GM18526 (cell line): ENCODE data around the gene TTC23.

Experiments
- POLR2A ChIP-seq: IDR thresholded peaks from 3 replicates; pipeline ENCODE4 v1.6.1; 2011; ENCODE audit not compliant: insufficient read length; ENCODE audit errors: extremely low read depth

The TTC23 gene

DNA sequence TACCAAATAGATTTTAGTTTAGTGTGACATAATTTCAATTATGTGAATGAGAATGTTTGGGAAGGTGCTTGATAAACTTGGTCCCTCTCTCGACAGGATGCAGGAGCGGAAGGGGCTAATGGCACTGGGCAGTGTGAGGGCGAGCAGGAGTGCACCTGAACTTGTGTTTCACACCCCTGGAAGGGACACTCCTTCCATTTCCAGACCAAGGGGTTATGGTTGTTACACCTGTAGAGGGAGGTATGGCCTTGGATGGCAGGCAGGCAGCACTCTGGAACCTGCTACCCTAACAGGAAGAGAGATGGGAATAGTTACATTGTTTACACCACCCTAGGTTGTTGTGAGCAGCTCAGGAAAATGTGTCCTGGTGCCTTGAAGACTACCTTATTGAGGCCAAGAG lies 122.5 kb downstream of the TTC23 start:
- no peak for TF ChIP-seq POLR2A

DNA sequence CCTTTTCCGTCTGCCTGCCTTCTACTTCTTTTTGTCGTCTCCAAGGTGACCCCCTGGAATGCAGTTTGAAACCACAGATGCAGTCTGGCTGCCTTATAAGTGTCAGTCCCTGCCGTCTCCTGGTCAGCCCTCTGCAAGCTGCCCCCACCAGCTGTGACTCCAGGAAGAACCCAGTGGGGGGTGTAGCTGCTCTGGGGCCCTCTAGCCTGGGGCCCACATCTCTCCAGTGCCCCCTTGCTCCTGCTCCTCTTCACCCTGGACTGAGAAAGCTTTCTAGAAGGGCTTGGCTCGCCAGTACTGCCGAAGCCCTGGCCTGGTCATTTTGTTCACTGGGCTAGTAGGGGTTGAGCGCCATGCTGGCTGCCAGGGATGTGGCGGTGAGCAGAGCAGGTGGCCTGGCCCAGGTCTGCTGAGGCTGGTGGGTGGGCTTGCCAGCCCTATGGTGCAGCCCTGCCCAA lies 123.2 kb downstream of the TTC23 start:
- no peak for TF ChIP-seq POLR2A

DNA sequence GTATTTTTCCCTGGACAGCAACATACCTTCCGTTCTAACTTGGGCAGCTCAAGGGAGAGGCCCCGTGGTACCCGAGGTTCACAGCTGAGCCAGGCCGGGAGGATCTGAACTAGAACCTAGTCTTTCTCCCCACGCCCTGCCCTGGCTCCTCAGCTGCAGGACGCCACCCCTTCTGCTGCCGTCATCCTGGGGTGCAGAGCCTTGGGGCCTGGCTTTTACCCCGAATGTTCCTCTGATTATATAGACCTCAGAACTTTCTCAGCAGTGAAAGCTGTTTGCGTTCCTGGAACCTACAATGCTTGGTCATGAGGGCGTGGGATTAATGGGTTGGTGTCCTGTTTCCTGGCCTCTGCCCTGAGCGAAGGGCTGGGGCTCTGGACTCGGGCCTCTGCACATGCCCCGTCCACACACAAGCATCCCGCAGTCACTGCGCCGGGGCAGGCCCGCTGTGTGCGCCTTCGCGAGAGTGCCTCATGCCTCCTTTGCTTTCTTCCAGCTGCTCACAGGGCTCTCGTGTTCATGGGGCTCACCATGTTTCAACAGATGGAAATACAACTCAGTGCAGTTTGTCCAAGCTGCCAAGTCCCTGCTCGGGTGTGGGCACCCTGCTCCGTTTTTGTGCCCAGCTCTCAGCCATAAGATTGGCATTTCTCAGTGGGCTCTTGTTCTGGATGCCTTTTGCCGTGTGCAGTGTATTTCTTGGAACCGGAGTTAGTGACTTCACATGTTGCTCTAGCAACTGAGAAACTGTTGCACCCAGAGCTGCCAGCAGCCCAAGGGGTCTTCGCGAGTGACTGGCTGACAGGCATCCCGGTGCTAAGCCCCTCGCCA lies 124.1 kb downstream of the TTC23 start:
- no peak for TF ChIP-seq POLR2A

DNA sequence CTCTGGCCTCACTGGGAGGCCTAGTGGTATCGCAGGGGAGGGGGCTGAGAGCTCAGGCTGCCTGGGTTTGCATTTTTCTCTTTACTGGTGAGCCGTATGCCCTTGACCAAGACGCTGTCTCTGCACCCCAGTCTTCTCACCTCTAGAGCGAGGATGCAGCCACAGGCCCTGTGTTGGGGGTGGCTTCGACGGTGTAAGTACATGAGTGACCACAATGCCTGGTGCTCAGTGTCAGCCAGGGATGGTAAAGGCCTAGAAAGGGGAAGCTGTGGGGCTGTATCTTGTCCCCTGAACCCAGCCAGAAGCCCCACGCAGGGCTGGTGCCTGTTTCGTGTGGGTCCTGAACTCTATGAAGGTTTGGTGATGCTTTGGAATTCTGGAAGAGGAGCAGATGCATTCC lies 124.7 kb downstream of the TTC23 start:
- TF ChIP-seq POLR2A: no peak

DNA sequence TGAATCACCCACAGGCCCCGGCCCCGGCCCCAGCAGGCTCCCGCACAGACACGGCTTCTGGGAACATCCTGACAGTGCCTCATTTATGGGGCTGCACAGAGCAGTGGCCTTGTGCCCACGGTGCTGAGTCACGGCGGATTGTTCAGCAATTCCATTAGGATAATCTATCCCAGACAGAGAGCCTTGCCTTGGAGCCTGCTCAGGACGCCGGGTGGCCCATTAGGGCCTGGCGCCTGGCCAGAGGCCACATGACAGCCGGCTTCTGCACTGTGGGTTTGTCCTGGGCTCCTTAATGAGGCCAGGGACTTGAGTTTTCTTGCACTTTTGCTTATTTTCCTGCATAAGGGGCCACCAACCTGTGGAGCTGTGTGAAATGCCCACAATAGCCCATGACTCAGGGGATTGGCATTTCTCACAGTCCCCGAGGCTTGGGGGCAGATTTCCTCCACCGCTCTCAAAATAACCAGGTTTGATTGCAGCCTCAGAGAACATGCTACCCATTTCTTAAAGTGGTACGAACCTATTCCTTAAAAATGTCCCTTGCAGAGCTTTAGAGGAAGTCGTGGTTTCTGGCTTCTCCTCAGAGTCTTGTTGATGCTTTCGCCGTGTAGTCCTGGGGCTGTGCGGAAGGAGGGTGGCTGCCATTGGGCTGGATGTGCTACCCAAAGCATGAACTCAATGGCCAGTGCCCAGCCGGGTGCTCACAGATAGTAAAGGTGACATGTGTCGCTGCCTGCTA lies 125.5 kb downstream of the TTC23 start:
- TF ChIP-seq POLR2A: no peak

DNA sequence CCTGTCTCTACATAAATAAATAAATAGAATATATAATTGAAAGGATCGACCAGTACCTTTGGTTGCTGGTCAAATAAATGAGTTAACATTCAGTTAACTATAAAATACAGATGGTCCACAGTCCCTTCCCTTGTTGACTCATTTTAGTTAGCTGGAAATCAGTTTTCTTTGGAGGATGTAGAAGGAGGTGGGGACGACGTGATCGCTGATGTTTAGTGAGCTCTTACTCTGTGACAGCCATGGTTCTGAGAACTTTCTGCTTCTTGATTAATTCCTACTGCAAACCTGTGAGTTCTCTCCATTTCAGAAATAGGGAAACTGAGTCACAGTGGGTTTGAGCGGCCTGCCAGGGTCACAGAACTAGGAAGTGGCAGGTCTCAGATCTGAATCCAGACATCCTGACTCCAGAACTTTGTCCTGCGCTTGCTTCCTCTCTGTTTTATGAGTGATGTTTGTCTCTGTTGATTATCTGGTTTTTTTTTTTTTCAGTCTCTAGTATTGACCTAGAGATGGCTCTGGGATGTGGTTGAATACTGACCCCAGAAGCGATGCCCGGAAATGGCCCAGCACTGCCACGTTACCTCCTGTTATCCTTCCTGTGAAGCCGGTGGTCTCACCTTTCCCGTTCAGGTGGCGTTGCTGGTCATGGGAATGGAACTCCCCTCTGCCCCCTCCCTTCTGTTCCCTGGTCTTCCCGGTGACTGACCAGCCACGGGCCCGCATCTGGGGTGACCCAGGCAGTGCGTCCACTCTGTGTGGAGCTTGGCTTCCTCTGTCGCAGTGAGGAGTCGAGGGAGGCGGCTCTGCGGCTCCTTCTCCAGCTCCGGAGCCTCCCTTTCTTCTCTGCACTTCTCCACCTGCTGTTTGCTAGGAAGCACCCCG lies 126.3 kb downstream of the TTC23 start:
- TF ChIP-seq POLR2A: no peak

DNA sequence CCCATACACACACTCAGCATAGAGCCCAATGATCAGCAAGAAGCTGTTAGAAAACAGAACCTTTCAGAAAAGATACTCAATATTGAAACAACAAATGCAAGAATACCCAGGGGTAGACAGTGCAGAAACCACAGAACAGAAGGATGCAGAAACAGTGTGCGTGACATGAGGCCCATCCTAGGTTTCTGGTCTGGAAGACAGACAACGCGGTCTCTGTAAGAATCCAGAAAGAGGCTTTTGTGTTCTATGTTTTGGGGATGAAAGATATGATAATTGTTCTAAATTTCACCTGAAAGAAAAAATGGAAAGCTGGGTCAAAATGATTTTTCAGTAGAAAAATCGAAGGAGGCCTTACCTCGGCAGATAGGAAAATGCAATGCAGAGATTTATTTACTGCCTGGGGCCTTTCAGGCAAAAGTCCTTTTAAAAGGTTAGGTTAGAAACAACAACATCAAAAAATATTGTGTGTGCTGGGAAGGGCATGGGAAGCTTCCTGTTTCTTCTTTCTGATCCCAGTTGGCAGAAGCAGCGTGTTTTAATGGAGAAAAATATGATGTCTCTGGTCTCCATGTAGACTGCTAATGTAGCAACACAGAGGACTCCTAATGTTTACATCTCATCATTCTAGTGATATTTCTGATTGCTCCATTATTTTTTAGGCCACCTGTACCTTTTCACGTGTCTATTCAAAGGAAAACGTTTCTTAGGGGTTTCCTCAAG lies 127.5 kb downstream of the TTC23 start:
- TF ChIP-seq POLR2A: no peak

DNA sequence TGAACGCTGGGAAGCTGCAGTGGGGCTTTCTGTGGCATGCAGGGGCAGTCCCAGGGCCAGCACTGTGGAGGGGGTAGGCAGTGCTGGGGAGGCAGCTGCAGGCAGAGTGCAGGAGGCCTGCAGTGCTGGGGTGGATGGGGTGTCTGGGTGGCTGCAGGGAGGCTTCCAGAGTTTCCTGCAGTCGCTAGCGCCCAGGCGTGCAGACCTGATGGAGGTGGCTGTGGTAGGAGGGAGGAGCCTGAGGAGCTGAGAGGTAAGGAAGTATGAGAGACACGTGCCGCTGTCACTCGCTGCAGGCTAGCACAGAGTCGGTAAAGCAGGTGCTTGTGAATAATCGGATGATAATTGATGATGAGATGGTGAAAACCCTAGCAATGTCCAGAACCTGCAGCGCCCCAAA lies 128.2 kb downstream of the TTC23 start:
- no peak for TF ChIP-seq POLR2A

DNA sequence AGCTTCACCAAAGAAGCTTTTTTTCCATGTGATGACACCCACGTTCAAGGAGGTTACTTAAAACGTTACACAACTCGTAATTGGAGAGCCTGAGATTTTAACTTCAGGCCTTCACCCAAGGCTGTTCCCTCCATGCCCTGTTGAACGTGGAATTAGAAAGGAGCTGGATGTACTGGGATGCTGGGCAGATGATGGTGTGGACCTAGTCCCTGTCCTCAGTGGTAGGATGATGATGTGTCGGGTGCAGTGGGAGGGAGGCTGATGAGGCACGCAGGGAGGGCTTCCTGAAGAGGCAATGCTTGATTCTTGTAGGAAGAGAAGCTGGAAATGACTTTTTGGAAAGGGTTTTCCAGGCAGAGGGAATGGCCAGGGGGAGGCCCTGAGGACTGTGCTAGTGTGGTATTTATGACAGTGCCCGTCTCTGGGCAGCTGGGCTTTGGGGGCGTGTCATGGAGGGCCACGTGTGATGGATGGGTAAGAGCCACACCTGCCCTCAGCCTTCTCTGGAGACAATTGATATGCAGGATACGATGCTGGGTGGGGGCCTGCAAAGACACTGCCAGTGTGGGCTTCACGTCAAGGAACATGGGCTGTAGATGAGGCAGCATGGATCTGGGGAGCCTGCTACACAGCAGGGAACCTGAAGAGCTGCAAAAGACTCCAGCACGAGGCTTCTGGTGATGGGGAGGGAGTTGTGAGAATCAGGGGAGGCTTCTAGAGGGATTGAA lies 129.2 kb downstream of the TTC23 start:
- no peak for TF ChIP-seq POLR2A

DNA sequence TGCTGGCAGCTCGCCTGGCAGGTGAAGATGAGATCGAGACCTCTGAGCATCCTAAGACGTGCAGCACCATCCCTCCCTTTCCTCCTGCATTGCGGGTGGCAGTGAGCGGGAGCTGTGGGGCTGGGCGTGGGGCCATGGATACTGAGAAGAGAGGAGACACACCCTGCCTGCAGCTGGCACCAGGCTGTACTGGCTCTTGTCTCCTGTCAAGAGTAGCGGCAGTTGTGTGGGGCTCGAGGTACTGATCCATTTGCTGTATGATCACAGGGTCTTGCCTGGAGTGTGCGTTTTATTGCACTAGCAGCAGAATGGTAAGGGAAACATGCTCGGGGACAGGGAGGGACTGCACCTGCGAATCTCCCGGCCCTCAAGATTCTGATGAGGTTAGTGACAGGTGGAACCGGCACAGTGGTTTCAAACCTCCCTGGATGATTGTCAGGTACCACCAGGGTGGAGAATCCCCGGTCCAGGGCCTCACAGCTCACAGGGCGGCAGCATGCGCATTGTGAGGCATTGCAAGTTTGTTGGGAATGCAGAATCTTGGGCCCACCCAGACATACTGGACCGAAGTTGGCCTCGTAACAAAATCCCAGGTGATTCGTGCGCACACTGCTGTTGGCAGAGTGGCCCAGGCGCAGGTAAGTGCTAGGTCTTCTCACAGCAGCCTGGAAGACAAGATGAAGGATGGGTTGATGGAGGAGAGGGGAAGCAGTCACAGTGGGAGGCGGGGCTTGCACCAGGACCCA lies 130.4 kb downstream of the TTC23 start:
- TF ChIP-seq POLR2A: no peak

DNA sequence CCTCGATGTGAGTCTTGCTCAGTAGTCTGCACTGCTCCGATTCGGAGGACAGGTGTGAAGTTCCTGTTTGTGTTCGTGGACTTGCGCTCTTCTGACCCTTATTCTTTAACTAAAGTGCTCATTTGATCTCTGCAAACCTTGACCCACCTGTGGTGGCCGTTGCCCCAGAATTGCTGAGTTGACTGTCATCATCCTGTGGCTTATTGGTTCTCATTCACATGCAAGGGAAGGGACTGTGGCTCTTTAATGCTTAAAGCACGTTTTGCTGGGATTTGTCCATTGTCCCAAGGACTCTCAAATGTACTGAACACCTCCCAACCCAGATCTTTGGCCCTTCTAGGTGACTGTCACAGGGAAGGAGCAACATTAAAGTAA lies 131.1 kb downstream of the TTC23 start:
- no peak for TF ChIP-seq POLR2A

DNA sequence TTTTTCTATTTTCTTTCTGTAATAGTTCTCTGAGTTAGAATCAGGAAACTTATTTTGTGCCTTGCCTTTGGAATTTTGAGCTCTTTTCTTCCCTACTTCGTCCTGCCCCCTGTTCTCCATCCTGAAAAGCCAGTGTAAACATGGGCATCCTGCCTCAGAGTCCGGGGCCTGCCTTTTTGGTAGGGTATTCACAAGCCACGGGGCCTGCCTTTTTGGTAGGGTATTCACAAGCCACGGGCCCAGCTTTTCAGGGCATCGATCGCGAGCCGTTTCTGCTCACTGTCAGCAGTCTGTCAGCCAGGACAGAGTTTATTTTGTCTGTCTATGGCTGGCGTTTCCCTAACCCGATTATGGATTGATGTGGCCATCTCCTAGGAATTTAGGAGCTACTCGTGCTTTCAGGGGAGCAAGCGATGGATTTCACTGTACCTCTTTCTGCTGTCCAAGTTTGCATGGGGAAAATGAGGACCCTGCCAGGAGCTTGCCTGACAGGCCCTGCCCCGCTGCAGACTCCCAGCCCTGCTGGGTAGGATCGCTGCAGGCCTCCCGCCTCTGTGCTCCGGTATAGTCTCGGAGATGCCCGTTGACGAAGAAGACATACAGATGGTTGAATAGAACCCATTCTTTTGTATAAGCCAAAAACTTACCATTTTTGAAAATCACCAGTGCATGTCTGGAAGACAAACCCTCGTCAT lies 131.7 kb downstream of the TTC23 start:
- TF ChIP-seq POLR2A: no peak

DNA sequence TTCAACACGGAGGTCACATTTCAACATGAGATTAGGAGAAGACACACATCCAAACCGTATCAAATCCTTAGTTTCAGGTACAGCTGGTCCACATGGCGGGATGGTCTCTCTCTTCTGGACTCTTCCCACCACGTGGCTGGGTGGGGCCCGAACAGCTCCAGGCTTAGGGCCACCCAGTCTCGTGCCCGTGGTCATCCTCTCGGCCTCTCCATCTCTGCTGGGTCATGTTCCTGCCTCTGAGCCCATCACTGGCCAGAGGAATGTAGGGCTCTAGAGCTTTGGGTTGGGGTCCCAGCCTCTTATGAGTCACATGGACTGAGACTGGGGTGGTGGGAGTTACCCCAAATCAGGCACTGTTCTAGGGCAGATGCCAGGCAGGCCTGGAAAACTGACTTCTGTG lies 132.3 kb downstream of the TTC23 start:
- TF ChIP-seq POLR2A: no peak
